ENCODE data around the gene ANKMY1. TPM values are rescaled to one million over a fixed set of nuclear protein-coding genes. Genes with fewer than 3 reads are reported as not detected.
"Not testable (repeated sequence)": the region's sequence is repeated elsewhere in the genome, so short reads cannot be mapped to it uniquely, and the experiment has no call there.

Gene ANKMY1
- total RNA-seq, 1 donor from 2014 or later, result 13.0 TPM

DNA sequence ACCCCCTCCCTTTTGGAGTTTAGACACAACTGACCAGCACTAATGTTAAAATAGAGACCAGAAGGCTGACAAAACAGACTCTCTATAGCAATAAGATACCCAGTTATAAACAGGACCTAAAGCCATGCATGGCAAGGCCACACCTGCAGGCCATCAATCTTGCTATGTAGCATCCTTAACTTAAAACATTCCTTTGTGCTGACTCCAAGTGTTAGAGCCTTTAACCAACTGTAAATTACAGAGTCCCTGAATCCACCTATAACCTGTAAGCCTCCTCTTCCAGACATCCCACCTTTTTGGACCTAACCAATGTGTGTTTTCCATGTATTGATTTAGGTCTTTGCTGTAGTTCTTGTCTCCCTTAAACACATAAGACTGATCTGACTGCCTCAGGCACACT is 17.9 kb downstream of the ANKMY1 start:
- peaks cover 17% of the 10 kb centered on the region for H3K9me3 Mint-ChIP-seq
- no peaks in the 10 kb centered on the region for H3K27me3 Mint-ChIP-seq (ENCODE audit: low read depth)
- no peak overlapping the region for H3K27ac Mint-ChIP-seq (ENCODE audit: unreplicated experiment)
- DNase-seq (ENCODE audit: low read depth, low spot score), result no peak
- H3K4me3 Mint-ChIP-seq, result no peak overlapping the region
- no peaks in the 10 kb centered on the region for H3K4me1 Mint-ChIP-seq
- H3K36me3 Mint-ChIP-seq (ENCODE audit: low read depth), result peaks cover 52% of the 10 kb centered on the region
- TF ChIP-seq, protein P1, sequence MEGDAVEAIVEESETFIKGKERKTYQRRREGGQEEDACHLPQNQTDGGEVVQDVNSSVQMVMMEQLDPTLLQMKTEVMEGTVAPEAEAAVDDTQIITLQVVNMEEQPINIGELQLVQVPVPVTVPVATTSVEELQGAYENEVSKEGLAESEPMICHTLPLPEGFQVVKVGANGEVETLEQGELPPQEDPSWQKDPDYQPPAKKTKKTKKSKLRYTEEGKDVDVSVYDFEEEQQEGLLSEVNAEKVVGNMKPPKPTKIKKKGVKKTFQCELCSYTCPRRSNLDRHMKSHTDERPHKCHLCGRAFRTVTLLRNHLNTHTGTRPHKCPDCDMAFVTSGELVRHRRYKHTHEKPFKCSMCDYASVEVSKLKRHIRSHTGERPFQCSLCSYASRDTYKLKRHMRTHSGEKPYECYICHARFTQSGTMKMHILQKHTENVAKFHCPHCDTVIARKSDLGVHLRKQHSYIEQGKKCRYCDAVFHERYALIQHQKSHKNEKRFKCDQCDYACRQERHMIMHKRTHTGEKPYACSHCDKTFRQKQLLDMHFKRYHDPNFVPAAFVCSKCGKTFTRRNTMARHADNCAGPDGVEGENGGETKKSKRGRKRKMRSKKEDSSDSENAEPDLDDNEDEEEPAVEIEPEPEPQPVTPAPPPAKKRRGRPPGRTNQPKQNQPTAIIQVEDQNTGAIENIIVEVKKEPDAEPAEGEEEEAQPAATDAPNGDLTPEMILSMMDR (conservative IDR thresholded peaks at IDR 0.05), result no peak

DNA sequence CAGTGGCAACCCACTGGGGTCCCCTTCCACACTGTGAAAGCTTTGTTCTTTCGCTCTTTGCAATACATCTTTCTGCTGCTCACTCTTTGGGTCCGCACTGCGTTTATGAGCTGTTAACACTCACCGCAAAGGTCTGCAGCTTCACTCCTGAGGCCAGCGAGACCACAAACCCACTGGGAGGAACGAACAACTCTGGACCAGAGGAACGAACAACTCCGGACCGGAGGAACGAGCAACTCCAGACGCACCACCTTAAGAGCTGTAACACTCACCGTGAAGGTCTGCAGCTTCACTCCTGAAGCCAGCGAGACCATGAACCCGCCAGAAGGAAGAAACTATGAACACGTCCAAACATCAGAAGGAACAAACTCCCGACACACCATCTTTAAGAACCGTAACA is 18.7 kb downstream of the ANKMY1 start:
- H3K27ac Mint-ChIP-seq (ENCODE audit: unreplicated experiment); H3K27me3 Mint-ChIP-seq (ENCODE audit: low read depth); DNase-seq (ENCODE audit: low read depth, low spot score); H3K4me3 Mint-ChIP-seq; H3K4me1 Mint-ChIP-seq: not testable (repeated sequence)
- Mint-ChIP-seq H3K9me3 (peaks cover 14% of the 10 kb centered on the region), H3K36me3 (ENCODE audit: low read depth) (peaks cover 53% of the 10 kb centered on the region)

DNA sequence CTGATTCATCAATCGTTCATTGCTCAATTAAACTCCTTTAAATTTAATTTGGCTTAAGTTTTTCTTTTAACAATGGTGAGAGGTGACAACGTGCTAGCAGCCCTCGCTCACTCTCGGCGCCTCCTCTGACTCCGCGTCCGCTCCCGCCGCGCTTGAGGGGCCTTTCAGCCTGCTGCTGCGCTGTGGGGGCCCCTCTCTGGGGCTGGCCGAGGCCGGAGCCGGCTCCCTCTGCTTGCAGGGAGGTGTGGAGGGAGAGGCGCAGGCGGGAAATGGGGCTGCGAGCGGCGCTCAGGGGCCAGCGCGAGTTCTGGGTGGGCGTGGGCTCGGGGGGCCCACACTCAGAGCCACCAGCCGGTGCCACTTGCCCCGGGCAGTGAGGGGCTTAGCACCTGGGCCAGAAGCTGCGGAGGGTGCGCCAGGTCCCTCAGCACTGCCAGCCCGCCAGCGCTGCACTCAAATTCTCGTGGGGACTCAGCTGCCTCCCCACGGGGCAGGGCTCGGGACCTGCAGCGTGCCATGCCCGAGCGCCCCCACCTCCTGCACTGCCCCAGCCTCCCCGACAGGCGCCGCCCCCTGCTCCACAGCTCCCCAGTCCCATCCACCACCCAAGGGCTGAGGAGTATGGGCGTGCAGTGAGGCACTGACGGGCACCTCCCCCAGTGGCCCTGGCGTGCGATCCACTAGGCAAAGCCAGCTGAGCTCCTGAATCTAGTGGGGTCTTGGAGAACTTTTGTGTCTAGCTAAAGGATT is 19.6 kb downstream of the ANKMY1 start:
- H3K9me3 Mint-ChIP-seq, result peaks cover 14% of the 10 kb centered on the region
- DNase-seq (ENCODE audit: low read depth, low spot score), result no peak
- H3K27me3 Mint-ChIP-seq (ENCODE audit: low read depth), result no peaks in the 10 kb centered on the region
- no peak overlapping the region for H3K4me3 Mint-ChIP-seq
- H3K4me1 Mint-ChIP-seq, result no peaks in the 10 kb centered on the region
- H3K36me3 Mint-ChIP-seq (ENCODE audit: low read depth), result peaks cover 56% of the 10 kb centered on the region
- TF ChIP-seq, protein P1 (conservative IDR thresholded peaks at IDR 0.05), result no peak
- no peak overlapping the region for H3K27ac Mint-ChIP-seq (ENCODE audit: unreplicated experiment)

DNA sequence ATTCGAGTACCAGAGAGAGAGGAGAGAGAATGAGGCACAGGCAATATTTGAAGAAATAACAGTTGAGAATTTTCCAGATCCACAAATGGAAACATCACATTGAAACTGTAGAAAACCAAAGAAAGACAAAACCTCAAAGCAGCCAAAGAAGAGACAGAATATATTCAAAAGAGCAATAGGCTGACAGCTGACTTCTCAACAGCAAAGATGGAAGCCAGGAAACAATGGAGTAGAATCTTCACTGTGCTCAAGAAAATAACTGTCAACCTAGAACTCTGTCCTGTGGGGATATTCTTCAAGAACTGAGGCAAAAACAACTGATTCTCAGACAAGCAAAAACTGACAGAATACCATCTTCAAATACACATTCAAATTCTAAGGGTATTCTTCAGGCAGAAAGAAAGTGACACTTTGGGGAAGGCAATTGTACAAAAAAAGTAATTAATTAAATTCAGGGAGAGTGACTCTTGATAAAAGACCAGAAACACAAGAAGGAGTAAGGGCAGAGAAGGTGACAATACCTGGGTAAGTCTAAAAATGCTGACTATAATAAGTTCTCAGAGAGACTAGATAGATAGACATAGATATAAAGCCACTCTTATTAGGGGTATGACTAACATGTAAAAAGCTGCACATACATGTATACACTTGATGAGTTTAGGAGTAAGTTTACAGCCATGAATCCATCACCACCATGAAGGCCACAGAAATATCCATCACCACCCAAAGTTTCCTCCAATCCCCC is 25.6 kb downstream of the ANKMY1 start:
- Mint-ChIP-seq H3K27ac (ENCODE audit: unreplicated experiment) (no peak overlapping the region), H3K4me1 (no peaks in the 10 kb centered on the region), H3K4me3 (no peak overlapping the region), H3K27me3 (ENCODE audit: low read depth) (no peaks in the 10 kb centered on the region), H3K9me3 (peaks cover 20% of the 10 kb centered on the region), H3K36me3 (ENCODE audit: low read depth) (peaks cover 72% of the 10 kb centered on the region)
- TF ChIP-seq, protein P1 (conservative IDR thresholded peaks at IDR 0.05), result no peak
- DNase-seq (ENCODE audit: low read depth, low spot score), result no peak

DNA sequence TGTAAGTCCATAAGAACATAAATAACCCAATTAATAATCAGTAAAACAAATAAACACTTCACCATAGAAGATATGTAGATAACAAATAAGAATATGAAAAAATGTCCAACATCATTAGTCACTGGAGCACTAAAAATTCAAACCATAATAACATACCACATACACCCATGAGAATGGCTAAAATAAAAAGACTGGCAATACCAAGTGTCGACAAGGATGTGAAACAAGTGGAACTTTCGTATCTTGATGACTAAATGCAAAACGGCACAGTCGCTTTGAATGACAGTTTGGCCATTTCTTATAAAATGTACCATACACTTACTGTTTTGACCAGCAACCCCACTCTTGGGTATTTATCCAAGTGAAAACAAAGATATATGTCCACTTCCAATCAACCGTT is 26.8 kb downstream of the ANKMY1 start:
- Mint-ChIP-seq H3K36me3 (ENCODE audit: low read depth) (peaks cover 78% of the 10 kb centered on the region), H3K4me3 (no peak overlapping the region), H3K4me1 (no peaks in the 10 kb centered on the region), H3K9me3 (peaks cover 23% of the 10 kb centered on the region), H3K27ac (ENCODE audit: unreplicated experiment) (no peak overlapping the region), H3K27me3 (ENCODE audit: low read depth) (no peaks in the 10 kb centered on the region)
- no peak for DNase-seq (ENCODE audit: low read depth, low spot score)
- TF ChIP-seq, protein P1 (conservative IDR thresholded peaks at IDR 0.05), result no peak

DNA sequence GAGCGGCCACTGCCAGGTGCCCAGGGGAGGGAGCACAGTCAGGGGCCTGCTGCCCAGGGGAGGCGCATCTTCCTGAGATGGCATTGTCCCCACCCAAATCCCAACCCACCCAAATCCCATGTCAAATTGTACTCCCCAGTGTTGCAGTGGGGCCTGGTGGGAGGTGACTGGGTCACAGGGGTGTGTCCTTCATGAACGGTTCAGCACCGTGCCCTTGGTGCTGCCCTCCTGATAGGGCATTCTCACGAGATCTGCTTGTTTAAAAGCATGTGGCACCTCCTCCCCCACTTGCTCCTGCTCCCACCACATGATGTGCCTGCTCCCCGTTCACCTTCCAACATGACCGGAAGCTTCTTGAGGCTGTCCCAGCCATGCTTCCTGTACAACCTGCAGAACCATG is 27.6 kb downstream of the ANKMY1 start:
- Mint-ChIP-seq H3K27me3 (ENCODE audit: low read depth) (no peaks in the 10 kb centered on the region), H3K4me1 (no peaks in the 10 kb centered on the region), H3K27ac (ENCODE audit: unreplicated experiment) (no peak overlapping the region), H3K9me3 (peaks cover 23% of the 10 kb centered on the region), H3K4me3 (no peak overlapping the region), H3K36me3 (ENCODE audit: low read depth) (peaks cover 81% of the 10 kb centered on the region)
- TF ChIP-seq, protein P1 (conservative IDR thresholded peaks at IDR 0.05), result no peak
- DNase-seq (ENCODE audit: low read depth, low spot score), result no peak

All from neural crest cell (in vitro differentiated cells).